ENCODE results near the gene NRBP1. TPM values are rescaled to one million over a fixed set of nuclear protein-coding genes. Genes with fewer than 3 reads are reported as not detected.

Gene NRBP1
- polyA plus RNA-seq (ENCODE audit: insufficient read length), result 118 TPM

- peak; percentile 88 for DNase-seq (ENCODE audit: low read depth)
Measured at GRCh38 chr2:27428213-27428977, at the start of gene NRBP1. Gene NRBP1, plus strand, starts transcription at chr2:27428631. Its CDS starts 4,643 bp downstream, at chr2:27433274.

DNA sequence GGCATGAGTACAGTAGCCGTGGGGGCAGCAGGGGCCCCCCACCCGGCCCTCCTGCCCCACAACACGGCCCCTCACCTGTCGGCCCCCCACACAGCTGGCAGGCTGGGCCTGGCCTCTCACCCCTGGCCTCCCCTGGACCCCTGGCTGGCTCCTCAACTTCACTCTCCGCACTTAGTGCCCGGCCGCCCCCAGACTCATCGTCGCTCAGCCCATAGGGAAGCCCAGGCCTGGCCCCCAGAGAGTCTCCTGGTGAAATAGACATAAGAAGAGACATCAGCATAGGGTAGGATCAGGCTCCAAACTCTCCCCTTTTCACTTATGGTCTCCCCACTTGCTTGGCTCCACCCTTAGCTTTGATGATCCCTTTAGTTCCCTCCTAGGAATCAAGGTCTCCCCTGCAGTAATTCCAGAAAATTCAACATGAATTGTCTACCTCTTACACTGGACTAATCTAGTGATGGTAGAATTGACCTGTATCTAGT lies 49.6 kb upstream of the NRBP1 start:
- DNase-seq (ENCODE audit: low read depth), result no peak

DNA sequence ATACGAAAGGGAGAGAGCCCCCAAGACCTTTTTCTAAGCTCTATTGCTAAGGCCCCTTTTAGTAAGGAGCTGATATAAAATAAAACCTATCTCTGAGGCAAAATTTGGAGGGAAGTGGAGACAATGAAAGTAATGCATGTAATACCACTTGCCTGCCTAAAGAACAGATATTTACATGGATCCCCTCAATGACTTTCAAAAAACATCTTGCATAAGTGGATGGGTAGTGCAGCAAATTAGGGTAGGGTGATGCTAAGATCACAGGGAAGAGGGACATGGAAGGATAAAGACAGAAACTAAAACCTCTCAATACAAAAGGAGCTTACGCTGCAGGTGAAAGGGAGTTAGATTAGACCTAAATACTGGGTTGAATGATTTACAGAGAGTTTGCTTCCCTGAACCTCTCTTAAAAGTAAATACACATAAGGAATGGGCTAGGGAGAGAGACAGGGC lies 49.0 kb upstream of the NRBP1 start:
- DNase-seq (ENCODE audit: low read depth), result no peak

GRCh38 chr2:27379836-27380625 lies 48.4 kb upstream of the NRBP1 start:
- DNase-seq (ENCODE audit: low read depth), result no peak

DNA sequence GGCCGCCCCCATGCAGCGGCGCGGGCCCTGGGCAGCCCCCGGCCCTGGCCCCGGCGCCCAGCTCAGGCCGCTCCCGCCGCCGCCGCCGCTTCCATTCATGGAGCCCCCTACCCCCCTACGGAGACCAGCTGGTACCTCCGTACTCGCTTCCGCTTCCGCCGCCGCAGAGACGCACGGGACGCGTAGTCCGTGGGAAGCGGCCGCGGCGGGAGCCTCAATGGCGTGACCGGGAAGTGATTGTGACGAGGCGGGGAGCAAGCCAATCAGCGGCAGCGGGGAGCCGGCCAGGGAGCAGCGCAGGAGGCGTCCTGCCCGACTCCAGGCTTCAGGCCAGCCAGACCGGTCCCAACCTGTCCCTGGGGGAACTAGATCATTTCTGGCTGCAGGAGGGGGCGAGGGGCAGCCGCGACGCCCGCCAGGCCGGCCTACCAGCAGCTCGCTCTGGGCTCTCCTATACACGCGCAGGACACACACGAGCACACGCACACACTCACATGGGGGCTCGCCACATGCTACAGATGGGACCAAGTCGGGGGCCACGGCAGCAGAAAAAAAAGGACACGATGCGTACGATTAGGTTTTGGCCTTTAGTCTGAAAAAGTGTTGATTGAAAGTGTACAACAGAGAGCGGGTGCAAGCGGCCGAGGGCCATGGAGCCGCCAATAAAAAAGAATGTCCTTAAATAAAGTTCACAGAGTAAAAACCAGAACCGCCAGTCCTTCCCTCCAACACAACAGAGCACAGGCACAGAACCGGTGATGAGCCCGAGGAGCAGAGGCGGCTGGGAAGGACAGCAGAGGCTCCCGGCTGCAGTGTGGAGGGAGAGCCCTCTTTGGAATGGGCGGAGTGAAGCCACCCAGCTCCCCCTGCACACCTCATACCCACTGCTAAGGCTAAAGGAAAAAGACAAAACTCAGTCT lies 47.5 kb upstream of the NRBP1 start, which contains the start of gene ZNF513:
Gene ZNF513, minus strand, starts transcription at position 109 of the 920 bp plus-strand sequence. CDS start 208 bp downstream, outside the sequence.
- peak; percentile 80 for DNase-seq (ENCODE audit: low read depth)

GRCh38 chr2:27381577-27382181 lies 46.8 kb upstream of the NRBP1 start:
- DNase-seq (ENCODE audit: low read depth), result no peak

GRCh38 chr2:27390822-27391679 lies 37.4 kb upstream of the NRBP1 start:
- DNase-seq (ENCODE audit: low read depth), result no peak

GRCh38 chr2:27393225-27393624 lies 35.2 kb upstream of the NRBP1 start:
- DNase-seq (ENCODE audit: low read depth), result no peak

DNA sequence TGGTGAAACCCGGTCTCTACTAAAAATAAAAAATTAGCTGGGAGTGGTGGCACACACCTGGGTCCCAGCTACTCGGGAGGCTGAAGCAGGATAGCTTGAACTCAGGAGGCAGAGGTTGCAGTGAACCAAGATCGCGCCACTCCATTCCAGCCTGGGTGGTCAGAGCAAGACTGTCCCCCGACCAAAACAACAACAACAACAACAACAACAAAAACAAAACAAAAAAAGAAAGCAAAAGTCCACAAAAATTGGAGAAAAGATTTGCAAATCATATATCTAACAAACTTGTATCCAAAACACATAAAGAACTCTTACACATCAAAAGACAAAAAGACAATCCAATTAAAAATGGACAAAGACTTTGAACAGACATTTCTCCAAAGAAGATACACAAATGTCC lies 29.5 kb upstream of the NRBP1 start:
- no peak for DNase-seq (ENCODE audit: low read depth)

DNA sequence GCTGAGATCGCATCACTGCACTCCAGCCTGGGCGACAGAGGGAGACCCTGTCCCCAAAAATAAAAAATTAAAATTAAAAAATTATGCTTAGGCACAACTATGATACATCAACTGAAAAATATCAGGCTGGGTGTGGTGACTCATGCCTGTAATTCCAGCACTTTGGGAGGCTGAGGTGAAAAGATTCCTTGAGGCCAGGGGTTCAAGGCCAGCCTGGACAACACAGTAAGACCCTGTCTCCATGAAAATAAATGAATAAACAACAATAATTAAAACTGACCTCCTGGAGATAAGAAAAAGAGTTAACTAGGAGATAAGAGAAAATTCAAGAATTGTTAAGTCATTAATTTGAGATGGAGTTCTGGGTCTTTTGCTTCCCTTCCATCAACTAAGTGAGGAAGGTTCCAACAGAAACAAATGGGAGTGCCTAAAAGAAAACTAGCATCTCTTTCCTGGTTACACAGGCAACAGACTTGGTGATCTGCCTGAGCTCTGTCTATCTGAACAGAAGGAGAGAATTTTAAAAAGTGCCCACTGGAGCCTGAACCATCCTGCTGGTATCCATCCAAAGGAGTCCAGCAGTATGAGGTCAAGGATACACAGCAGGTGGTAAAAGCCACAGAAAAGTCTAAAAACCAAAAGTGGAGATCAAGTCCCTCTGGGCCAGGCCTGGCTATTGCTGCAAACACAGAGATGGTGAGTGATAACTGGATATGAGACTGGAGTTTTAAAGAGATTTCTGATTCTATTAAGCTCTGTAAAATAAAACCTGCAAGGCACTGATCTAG lies 27.9 kb upstream of the NRBP1 start:
- DNase-seq (ENCODE audit: low read depth), result no peak

GRCh38 chr2:27407798-27408491 lies 20.5 kb upstream of the NRBP1 start:
- DNase-seq (ENCODE audit: low read depth), result no peak

DNA sequence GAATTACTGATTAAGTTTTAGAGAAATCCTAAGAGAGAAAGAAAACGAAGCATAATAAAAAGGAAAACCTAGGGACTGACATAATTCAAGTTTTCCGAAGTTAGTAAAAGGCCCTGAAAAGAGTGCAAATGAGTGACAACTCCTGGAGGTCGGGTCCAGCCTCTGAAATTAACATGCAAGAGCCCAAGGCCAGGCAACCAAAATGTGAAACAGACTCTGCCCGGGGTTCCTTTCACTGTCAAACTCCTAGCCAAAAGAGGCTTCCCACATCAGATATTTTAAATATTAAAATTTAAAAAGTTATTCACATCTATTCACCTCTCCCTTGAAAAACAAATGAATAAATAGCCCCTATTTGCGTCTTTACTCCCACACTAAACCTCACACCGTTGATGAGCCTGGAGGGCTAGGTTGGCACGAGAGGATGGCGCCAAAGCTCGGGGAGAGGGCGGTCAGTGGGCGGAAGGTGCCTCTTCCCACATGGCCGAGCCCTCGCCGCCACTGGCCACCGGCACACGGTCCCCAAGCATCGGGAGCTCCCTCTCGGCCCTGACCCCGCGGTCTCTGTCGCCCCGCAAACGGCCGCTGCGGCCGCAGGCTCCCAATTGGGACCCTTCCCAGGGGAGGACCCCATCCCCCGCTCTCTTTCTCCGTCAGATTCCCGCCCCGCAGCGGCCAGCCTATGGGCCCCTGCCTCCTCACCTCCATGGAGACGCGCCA lies 19.7 kb upstream of the NRBP1 start:
- DNase-seq (ENCODE audit: low read depth), result no peak

DNA sequence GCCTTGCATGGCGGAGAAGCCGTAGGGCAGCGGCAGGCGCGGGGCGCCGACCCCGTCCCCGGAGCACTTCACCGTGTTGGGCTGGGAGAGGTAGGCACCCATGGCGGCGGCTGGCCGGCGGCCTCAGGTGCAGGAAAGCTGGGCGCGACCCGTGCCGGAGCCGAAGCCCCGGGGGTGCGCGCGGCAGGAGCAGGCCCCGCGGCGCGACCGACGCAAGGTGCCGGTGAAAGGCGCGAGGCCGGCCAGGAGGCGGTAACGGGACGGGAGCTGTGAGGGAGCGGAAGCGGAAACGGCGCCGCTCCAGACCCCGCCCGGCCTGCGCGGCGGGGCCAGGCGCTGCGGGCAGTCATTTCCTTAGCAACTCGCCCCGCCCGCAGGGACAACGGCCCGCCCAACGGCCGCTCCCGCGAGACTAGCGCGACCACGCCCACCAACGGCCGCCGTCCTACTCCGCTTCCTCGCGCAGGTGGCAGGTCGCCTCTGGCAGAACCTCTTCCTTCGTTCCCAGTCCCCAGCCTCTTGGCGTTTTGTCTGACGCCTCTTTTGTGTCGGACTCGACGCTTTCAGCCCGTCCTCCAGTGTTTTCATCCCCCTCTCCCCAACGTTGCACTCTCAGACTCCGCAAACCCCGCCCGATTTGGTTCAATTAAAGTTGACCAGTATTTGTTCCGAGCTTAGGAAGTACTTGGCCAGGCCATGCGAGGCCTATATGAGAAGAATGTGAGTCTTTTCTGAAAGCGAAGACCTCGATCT lies 18.9 kb upstream of the NRBP1 start, which contains the start of gene PPM1G:
Gene PPM1G, minus strand, starts transcription at position 271 of the 753 bp plus-strand sequence. Its CDS starts 169 bp downstream, at position 102.
- peak; percentile 80 for DNase-seq (ENCODE audit: low read depth)

DNA sequence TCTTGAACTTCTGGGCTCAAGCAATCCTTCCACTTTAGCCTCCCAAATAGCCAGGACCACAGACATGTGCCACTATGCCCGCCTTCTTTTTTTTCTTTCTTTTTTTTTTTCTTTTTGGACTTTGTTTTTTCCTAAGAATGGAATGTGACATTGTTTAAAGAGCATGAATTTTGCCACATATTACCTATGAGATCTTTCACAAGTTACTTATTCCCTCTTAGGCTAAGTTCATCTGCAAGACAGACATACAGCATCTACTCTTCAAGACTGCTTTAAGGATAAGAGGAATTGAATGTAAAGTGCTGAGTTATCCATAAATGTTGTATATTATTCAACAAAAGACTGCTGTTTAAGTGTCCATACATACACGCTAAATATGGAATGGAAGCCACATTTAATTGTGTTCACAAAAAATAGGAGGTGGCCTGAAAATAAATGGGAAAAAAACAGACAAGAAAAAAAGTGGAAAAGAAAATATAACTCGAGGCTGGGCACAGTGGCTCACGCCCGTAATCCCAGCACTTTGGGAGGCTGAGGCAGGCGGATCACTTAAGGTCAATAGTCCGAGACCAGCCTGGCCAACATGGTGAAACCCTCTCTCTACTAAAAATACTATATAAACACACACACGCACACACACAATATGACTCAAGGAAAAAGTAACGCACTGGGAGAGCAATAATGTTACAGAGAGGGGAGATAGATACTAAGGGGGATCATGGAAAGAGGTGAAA lies 15.8 kb upstream of the NRBP1 start:
- DNase-seq (ENCODE audit: low read depth), result no peak

DNA sequence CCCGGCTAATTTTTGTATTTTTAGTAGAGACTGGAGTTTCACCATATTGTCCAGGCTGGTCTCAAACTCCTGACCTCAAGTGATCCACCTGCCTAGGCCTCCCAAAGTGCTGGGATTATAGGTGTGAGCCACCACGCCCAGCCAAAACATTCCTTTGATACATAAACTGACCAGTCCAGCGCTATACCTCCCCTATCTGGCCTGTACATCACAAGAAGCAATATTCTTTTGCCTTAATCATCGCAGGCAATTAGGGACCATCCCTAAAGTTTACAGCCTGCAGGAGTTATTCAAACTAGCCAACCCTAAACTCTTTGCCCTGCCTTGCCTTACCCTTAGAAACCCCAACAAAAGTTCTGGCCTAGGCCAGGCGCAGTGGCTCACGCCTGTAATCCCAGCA lies 12.3 kb upstream of the NRBP1 start:
- DNase-seq (ENCODE audit: low read depth), result no peak

- no peak for DNase-seq (ENCODE audit: low read depth)
Measured at GRCh38 chr2:27420996-27421395, 7.4 kb upstream of the NRBP1 start.

Data from forelimb muscle (tissue), 1 donor.